NOMO-1 treated with dmso at 0.1 percent for 144 hours (cell line): ENCODE measurements around the gene SLC35F1.
"Not testable (repeated sequence)": the region's sequence is repeated elsewhere in the genome, so short reads cannot be mapped to it uniquely, and the experiment has no call there.

ENCODE experiments used
- DNase-seq: peaks from one replicate; lab custom pipeline; 2025; ENCODE audit not compliant: unreplicated experiment; lab: John Stamatoyannopoulos, UW

The SLC35F1 gene

GRCh38 chr6:117989086-117989485 lies 82.0 kb downstream of the SLC35F1 start:
- no peak for DNase-seq

DNA sequence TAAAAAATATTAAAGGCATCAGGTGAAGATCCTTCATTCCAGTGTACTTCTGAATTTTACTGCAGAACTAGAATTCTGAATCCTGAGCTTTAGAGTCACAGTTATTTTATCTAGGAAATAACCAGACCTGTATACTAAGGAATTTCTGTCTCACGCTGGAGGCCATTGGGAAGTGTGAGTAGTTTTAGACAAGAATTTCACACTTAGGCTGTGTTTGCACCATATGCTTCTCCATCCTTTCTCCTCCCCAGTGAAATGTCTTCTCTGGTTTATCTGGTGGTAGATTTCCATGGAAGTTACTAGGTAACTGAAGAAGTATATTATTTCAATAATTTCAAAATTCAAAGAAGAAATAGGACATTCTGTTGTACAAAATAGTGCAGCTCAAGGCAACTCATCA lies 83.1 kb downstream of the SLC35F1 start:
- no peak for DNase-seq

DNA sequence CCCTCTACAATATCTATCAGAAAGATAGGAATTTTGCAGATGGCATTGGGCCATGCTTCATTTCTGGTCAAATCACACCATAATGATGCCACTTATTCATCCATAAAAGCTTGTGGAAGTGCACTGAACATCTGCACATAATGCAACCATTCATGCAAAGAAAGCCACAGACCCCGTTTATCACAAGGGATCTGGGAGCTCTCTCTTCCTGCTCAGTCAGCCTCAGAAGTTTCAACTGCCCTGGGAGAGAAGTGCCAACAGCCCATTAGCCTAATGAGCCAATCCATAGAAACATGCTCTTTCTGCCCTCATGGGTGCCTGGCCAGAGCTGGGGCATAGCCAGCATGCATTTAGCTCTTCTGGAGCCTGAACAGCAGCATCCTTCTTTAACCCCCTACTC lies 85.8 kb downstream of the SLC35F1 start:
- no peak for DNase-seq

GRCh38 chr6:118012944-118013343 lies 105.9 kb downstream of the SLC35F1 start:
- no peak for DNase-seq

DNA sequence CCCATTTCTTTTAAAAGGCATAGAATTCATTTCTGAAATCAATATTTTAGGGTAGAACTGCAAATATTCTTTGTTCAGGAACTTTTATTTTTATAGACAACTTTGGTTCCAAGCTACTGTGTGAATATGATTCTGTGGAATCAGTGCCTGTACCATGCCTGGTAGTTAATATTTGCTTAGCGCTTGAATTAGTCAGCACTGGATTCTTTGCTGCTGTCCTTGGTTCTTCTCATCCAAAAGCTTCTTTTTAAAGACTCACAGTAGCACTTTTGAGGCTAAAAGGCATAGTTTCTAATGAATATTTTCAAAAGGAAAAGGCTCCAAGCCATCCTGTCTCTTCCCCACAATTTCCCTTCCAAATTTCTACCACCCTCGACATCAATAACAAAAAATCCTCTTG lies 109.5 kb downstream of the SLC35F1 start:
- DNase-seq, result no peak

- no peak for DNase-seq
Measured at GRCh38 chr6:118017301-118017848, 110.3 kb downstream of the SLC35F1 start.

DNA sequence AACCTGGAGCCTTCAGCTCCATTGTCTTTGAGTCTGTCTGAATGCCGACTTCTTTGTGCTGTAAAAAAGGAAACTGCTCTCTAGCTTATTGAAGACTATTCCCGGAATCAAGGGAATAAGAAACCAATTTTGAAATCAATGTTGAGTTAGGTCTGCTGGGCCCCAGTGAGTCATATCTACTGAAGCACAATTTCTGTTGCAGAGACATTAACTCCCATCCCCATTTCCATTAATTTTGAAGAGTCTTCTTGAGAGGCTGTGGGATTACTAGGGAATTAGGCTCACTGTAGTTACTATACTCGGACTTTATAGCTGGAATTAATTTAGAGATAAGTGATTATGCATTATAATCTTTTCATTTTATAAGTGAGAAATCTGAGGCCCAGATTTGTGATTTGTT lies 116.7 kb downstream of the SLC35F1 start:
- no peak for DNase-seq

GRCh38 chr6:118029967-118030366 lies 122.9 kb downstream of the SLC35F1 start:
- DNase-seq, result no peak

DNA sequence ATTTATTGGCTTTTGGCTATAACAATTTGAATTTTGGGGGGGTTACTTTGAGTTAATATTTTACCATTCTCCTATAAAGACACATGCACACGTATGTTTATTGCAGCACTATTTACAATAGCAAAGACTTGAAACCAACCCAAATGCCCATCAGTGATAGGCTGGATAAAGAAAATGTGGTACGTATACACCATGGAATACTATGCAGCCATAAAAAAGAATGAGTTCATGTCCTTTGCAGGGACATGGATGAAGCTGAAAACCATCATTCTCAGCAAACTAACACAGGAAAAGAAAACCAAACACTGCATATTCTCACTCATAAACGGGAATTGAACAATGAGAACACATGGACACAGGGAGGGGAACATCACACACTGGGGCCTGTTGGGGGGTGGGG lies 130.4 kb downstream of the SLC35F1 start:
- DNase-seq, result not testable (repeated sequence)

DNA sequence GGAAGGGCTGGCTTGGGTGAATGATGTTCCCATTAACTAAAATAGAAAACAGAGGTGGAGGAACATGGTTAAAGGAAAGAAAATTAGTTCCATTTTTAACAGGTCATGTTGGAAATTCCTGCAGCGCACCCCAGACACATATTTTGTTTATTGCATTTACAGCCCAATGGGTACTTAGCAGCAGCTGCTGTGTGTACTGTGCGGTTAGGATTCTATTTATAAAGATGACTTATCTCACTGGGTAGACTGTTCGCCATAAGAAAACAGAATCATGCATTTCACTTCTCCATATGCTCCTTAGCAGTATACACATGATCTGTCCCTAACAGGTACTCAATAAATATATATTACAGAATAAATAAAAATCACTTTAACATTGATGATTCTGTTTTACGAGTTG lies 135.8 kb downstream of the SLC35F1 start:
- DNase-seq, result no peak

DNA sequence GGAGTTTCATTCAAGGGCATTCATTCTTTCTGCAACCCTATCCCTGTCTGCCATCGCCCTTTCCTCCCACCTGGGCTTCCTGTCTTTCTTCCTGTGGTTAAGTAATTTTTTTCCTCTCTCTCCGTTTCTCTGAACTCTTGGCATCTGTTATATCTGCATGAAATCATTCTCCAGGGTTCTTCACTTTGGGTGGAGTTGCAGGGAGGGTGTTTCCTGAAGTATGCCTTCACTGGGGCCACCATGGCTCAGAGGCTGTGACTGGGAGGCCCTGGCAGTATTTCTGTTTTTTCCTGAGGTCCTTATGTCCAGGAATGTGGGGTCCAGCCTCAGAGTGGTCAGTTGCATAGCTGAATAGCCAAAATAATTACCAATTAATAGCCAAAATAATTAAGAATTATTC lies 137.2 kb downstream of the SLC35F1 start:
- DNase-seq, result no peak

- DNase-seq, result no peak
Measured at GRCh38 chr6:118054082-118054481, 147.0 kb downstream of the SLC35F1 start.

DNA sequence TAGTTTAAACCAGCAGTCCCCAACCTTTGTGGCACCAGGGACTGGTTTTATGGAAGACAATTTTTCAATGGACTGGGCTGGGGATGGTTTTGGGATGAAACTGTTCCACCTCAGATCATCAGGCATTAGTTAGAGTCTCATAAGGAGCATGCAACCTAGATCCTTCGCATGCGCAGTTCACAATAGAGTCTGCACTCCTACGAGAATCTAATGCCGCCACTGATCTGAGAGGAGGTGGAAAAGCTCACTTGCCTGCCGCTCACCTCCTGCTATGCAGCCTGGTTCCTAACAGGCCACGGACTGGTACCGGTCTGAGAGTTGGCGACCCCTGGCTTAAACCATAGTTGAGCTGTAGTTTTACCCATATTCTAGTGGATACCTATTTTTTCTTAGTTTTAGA lies 154.6 kb downstream of the SLC35F1 start:
- DNase-seq, result no peak

DNA sequence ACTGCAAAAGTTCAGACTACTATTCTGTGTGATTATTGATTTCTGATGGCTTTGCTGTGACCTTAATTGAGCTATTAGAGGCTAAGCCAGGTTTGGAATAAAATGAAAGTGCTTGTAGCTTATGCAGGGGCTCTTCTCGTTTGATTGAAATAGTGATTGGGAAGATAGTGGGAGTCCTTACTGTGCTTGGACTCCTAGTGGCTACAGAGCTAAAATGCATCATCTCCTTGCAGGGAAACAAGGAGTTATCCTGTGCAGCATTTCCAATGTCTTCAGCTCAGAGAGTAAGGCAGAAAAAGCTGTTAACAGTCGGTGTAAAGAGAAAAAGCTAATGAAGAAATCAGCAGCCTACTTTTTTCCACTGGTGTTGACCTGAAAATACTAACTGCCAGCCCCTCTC lies 173.5 kb downstream of the SLC35F1 start:
- DNase-seq, result no peak

GRCh38 chr6:118083711-118084110 lies 176.6 kb downstream of the SLC35F1 start:
- DNase-seq, result no peak

GRCh38 chr6:118085665-118086064 lies 178.6 kb downstream of the SLC35F1 start:
- no peak for DNase-seq

DNA sequence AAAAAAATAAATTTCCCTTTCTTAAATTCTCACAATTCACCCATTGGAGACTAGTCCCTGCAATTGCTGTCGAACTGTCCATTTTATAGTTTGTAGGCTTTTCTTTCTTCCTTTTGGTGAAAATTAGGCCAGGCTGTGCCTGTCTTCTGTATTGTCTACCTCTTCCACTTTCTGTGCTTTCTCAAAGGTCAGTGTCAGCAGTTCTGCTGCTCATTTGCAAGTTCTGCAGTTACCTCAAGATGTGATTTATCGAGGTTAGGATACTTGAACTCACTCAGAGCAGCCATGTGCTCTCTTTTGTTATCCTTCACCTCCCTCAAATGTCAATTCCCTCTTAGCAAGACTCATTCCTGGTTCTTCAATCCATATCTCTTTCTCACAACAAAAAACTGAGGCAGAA lies 179.1 kb downstream of the SLC35F1 start:
- DNase-seq, result no peak

- no peak for DNase-seq
Measured at GRCh38 chr6:118092086-118092485, 185.0 kb downstream of the SLC35F1 start.

DNA sequence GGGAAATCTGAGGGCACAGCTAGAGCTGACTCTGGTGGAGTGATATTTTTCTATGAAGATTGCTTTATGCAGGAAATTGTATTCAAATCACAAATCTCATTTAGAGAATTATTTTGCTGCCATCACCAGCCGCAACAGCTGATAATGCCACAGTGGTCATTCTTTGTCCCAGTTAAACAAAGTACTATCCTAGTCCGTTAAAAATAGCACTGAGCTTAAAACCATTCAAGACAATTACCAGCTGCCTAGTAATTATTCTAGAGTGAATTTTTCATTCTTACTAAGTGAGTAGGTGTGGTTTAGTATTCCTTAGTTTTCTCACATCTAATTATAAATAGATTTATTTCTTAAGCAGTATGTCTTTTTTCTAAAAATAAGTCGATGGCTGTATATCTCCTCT lies 190.5 kb downstream of the SLC35F1 start:
- no peak for DNase-seq

DNA sequence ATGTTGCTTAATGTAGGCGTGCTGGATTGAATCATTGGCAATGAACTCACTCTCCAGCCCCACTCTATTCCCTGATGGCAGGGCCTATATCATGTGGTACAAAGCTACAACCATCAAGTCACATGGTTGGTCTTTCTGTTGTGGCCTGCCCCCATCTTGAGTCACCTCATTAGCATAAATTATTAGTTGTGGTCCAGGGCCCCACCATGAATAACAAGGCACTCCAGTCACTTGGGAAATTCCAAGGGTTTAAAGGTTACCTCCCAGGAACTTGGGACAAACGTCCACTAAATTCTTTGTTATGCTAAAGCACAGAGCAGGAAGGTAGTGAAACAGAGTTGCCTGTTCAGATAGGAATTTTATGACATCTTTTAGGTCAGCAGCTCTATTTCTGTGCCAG lies 193.7 kb downstream of the SLC35F1 start:
- DNase-seq, result no peak

DNA sequence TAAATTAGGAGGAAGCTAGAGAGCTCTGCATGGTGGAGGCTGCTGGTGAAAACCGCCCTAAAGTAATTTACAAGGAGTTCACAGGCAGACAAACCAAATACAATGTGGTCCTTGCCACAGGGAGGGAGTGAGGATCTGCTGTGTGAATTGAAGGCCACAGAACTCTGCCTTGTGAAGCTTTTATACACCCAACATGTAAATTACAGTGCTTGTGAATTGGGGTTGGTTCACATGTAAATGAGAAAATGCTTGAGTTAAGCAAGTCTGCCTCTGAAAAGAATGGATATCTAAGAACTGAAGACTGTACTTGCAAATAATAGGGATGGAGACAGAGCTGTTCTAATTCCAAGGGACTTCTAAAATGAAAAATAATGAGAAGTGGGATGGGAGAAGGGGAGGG lies 194.2 kb downstream of the SLC35F1 start:
- no peak for DNase-seq

DNA sequence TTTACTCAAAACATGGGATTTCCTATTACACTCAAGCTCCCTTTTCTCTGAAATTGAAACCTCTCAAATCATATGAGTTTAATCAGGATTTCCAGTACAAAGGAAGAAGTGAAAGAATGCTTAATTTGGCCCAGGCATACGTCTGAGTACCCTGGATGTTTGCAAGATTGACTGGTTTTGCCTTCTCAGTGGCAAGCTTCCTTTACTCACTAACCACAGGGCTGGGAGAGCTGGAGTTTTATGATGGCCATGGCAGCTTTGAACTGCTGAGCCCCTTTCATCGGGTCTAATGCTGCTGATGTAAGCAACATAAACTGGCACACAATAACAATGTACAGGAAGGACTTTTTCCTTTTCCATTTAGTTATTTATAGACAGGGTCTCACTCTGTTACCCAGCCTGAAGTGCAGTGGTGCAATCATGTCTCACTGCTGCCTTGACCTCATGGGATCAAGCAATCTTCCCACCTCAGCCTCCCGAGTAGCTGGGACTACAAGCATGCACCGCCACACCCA lies 194.8 kb downstream of the SLC35F1 start:
- DNase-seq, result no peak

GRCh38 chr6:118102401-118102800 lies 195.3 kb downstream of the SLC35F1 start:
- DNase-seq, result no peak
